HK-2 (cell line): Measurements from ENCODE around the gene SPTBN1.

ENCODE experiments used
- DNase-seq: peaks from one replicate; pipeline ENCODE4 v3.0.0-alpha.2; 2018; ENCODE audit not compliant: unreplicated experiment

Gene SPTBN1

GRCh38 chr2:54704688-54705605 is 248.8 kb downstream of the SPTBN1 start:
- DNase-seq, result no peak

DNA sequence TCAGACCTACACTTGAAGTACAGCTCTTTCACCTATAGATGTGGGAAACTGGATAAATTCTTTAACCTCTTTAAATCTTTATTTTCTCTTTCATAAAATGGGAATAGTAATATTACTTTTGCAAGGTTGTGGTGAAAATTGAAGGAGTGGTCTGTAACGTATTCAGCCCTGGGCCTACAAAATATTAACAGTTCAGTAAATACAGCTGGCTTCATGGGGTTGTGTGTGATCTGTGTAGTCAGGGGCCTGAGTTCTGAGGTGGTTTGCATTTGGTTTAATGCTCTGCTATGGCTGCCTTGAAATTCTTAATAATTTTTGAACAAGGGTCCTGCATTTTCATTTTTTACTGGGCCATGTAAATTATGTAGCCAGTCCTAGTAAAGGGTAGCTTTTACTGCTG is 250.5 kb downstream of the SPTBN1 start:
- DNase-seq, result no peak

GRCh38 chr2:54708584-54709335 is 252.6 kb downstream of the SPTBN1 start:
- no peak for DNase-seq

DNA sequence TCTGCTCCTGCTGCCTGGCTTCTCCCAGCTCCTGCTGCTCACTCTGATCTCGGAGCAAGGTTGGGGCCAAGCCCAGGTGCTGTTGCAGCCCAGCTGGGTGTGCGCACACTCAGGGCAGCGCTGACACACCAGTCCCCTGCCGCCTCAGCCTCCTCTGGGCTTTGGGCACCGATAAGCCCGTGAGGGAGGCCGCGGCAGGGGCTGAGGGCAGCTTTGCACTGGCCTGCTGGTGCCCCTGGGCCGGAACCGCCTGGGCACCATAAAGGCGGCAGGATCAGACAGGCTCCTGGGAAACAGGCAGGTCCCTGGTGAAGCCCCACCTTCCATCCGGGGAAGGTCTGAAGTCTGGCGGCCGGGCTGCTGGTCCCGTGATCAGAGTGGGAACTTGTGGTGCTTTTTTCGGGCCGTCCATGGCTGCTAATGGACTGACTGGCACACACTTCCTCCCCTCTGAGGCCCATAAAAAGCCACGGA is 253.2 kb downstream of the SPTBN1 start:
- DNase-seq, result no peak

DNA sequence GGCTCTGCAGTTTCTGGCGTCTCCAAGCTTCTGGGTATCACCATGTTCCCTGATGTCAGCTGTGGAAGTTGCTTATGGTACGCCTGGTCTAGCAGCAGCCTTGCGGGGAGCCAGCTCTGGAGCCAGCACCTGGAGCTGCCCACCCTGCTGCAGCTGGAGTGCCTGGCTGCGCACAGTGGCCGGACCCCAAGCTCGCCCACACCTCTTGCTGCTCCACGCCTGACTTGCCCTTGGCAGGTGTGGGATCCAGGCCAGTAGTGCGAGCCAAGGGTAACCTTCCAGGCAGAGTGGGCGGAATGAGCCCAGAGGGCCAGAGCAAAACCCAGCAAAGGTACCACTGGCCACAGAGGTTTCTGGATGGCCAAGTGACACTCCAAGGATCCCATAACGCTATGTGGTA is 254.1 kb downstream of the SPTBN1 start:
- no peak for DNase-seq

- no peak for DNase-seq
Measured at GRCh38 chr2:54712516-54712915, 256.4 kb downstream of the SPTBN1 start.

DNA sequence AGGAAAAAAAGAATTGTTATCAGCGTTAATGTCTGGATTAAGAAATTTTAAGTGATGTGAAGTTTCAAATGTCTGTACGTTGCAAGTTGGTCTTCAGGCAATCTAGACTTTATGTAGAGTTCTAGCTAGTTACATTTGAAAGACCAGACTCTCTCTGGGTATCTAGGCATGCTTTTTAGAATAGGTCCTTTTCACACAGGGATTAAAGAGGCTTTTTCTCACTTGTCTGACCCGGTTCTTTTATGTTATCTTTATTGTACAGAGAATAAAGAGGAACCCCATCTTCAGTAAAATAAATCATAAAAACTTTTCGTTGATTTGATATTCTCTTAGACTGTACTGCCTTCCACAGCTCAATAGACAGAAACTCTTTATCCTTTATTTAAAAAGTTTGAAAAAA is 258.9 kb downstream of the SPTBN1 start:
- DNase-seq, result no peak

DNA sequence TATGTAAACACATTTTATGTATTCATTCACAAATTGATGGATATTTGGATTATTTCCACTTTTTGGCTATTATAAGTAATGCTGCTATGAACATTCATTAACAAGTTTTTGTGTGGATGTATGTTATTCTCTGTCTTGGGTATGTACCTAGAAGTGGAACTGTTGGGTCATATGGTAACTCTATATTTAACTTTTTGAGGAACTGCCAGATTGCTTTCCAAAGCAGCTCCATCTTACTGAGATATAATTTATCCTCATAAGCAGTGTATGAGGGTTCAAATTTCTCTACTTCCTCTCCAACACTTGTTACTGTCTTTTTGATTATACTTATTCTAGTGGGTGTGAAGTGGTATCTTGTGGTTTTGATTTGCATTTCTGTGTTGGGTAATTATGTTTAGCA is 260.2 kb downstream of the SPTBN1 start:
- DNase-seq, result no peak

- DNase-seq, result no peak
Measured at GRCh38 chr2:54720563-54720962, 264.4 kb downstream of the SPTBN1 start.
